Measurements from ENCODE around the gene ALOXE3.

DNA sequence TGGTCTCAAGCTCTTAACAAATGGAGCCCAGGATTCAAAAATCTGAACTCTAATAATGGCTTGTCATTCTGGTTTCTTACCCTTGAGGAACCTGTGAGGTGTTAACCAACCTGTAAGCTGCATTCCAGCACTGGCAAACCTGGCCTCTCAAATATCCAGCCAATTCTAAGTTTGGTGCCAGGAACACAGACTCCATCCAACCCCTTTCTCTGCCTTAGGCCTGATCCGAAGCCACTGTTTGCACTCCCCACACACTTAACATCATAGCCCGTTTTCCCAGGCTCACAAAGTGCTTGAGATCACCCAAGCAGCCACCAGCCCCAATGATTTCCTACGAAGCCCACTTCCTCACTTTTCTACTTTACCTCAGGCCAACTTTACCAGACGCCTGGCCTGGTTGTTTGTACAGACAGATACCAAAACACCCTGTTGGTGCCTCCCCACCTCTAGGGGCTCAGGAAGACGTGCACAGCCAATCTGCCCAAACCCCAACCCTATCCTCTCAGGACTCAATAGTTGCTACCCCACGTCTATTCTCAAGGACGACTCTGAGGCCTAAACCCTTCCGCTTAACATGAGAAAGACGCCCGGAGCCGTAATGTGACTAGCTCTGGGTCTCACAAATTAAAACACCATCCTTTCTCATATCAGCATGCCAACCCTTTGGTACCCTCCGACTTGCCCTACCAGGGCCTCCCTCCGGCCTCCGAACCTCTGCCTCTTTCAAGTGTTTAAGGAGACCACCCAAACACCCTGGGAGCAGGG is 37.1 kb upstream of the ALOXE3 start:
- TF ChIP-seq, protein P1, sequence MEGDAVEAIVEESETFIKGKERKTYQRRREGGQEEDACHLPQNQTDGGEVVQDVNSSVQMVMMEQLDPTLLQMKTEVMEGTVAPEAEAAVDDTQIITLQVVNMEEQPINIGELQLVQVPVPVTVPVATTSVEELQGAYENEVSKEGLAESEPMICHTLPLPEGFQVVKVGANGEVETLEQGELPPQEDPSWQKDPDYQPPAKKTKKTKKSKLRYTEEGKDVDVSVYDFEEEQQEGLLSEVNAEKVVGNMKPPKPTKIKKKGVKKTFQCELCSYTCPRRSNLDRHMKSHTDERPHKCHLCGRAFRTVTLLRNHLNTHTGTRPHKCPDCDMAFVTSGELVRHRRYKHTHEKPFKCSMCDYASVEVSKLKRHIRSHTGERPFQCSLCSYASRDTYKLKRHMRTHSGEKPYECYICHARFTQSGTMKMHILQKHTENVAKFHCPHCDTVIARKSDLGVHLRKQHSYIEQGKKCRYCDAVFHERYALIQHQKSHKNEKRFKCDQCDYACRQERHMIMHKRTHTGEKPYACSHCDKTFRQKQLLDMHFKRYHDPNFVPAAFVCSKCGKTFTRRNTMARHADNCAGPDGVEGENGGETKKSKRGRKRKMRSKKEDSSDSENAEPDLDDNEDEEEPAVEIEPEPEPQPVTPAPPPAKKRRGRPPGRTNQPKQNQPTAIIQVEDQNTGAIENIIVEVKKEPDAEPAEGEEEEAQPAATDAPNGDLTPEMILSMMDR (IDR thresholded peaks at IDR 0.05), result no peak
- TF ChIP-seq POLR2AphosphoS5 (IDR thresholded peaks at IDR 0.05) (no peak), EP300 (IDR thresholded peaks at IDR 0.05) (no peak), POLR2A (IDR thresholded peaks at IDR 0.05; ENCODE audit: low read depth) (no peak)
